Natural killer cell treated with Interleukin-12 subunit alpha and Interleukin-12 subunit beta and Interleukin-15 and Interleukin-18, amount 100 ng/mL, for 72 hours (primary cell): Measurements from ENCODE around the gene PPP1R9B. TPM values are rescaled to one million over a fixed set of nuclear protein-coding genes. Genes with fewer than 3 reads are reported as not detected.
A peak's percentile ranks its signal among the peaks of the same experiment; 100 is the strongest.

Experiments used
- ATAC-seq, 2 donors: fragments of 150-1000 bp; cut with Tn5 transposase in 1 of 2; sonication (Bioruptor Pico), chemical (Tn5 transposase) in 1 of 2; 2 replicates each; pipeline ENCODE4 v1.10.0; 2021
- DNase-seq: peaks from one replicate; pipeline ENCODE4 v3.0.0; 2022; ENCODE audit warnings: low spot score
- H3K27ac Mint-ChIP-seq, 2 donors: 1 replicate in 1 of 2; 2 replicates in 1 of 2; pipeline ENCODE4 v1.8.0; 2022; ENCODE audit warnings: mixed read lengths in 2 of 2, mild to moderate bottlenecking in 1 of 2, moderate library complexity in 1 of 2
- H3K27me3 Mint-ChIP-seq, 2 donors: 1 replicate in 1 of 2; 2 replicates in 1 of 2; pipeline ENCODE4 v1.8.0; 2022; ENCODE audit warnings: mixed read lengths in 2 of 2
- H3K36me3 Mint-ChIP-seq: one replicate; pipeline ENCODE4 v1.8.0; 2022; ENCODE audit warnings: mixed read lengths
- H3K4me1 Mint-ChIP-seq, 2 donors: 1 replicate in 1 of 2; 2 replicates in 1 of 2; pipeline ENCODE4 v1.8.0; 2022; ENCODE audit warnings: low read depth in 2 of 2, mixed read lengths in 2 of 2, mild to moderate bottlenecking in 1 of 2
- H3K4me3 Mint-ChIP-seq: one replicate; pipeline ENCODE4 v1.8.0; 2022; ENCODE audit warnings: mixed read lengths
- H3K9me3 Mint-ChIP-seq: 2 replicates; pipeline ENCODE4 v1.8.0; 2022; ENCODE audit warnings: mixed read lengths
- total RNA-seq, 2 donors: library from RNA; stranded (reverse); gene quantifications; one replicate each; pipeline ENCODE4 v1.2.3, GENCODE V29; 2022

Gene PPP1R9B
- total RNA-seq, 2 donors from 2014 or later = 96.0 to 110 TPM

DNA sequence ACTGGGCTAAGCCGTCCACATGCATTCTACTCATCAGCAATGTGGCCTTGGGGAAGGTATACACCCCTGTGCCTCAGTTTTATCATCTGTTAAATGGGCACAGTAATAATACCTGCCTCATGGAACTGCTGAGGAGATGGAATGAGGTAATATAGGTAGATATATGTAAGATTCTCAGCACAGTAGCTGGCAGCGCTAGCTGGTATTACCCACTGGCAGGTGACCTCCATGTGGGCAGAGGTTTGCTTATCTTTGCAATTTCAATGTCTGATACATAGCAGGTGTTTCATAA lies 14.2 kb upstream of the PPP1R9B start:
- Mint-ChIP-seq H3K27ac (no peak overlapping the region), H3K4me1 (peaks cover 30 to 33% of the 10 kb centered on the region in 2 donors), H3K9me3 (no peaks in the 10 kb centered on the region), H3K36me3 (no peaks in the 10 kb centered on the region), H3K4me3 (no peak overlapping the region), H3K27me3 (peaks cover 0 to 7% of the 10 kb centered on the region in 2 donors)
- ATAC-seq (no peak), DNase-seq (no peak)

DNA sequence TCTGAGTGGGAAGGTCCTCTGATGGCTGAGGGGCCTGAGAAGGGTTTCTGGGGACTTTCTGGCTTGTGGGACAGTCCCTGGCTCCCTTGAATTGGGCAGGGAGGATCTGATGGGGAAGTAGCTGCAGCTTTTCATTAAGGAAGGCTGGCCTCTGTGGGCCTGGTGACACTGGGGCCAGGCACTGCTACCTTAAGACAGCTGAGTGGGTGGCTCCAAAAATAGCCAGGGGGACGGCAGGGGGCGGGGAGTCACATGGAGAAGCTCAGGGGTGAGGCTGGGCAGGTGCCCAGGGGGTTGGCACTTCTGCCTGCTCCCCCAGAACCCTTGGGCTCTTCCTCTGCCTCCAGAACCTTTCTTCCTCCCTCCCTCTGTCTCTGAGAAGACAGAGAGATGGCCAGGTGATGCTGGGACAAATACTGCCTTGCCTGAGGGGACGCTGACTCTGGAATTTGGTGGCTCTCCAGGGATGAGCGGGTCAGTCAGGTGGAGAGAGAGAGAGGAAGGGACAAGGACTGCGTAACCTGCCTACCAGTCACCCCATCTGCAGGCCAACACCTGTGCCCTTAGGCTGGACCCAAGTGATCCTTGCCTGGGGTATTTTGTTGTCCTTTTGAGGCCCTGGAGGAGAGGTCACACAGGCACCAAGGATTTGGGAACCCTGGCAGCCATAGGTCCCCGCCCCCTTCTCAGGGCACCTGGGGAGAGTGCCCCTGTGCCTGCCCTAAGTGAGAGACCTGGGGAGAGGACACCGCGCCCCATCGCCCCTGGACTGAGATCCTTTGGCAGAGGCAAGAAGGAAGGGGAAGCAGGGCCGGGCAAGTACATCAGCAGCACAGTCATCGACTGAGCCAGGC lies 13.6 kb upstream of the PPP1R9B start:
- Mint-ChIP-seq H3K4me1 (peaks cover 25 to 27% of the 10 kb centered on the region in 2 donors), H3K4me3 (no peak overlapping the region), H3K36me3 (no peaks in the 10 kb centered on the region), H3K9me3 (no peaks in the 10 kb centered on the region), H3K27ac (peak overlapping the region in 1 of 2 donors; percentile 60), H3K27me3 (peaks cover 0 to 7% of the 10 kb centered on the region in 2 donors)
- DNase-seq (no peak), ATAC-seq (no peak)

DNA sequence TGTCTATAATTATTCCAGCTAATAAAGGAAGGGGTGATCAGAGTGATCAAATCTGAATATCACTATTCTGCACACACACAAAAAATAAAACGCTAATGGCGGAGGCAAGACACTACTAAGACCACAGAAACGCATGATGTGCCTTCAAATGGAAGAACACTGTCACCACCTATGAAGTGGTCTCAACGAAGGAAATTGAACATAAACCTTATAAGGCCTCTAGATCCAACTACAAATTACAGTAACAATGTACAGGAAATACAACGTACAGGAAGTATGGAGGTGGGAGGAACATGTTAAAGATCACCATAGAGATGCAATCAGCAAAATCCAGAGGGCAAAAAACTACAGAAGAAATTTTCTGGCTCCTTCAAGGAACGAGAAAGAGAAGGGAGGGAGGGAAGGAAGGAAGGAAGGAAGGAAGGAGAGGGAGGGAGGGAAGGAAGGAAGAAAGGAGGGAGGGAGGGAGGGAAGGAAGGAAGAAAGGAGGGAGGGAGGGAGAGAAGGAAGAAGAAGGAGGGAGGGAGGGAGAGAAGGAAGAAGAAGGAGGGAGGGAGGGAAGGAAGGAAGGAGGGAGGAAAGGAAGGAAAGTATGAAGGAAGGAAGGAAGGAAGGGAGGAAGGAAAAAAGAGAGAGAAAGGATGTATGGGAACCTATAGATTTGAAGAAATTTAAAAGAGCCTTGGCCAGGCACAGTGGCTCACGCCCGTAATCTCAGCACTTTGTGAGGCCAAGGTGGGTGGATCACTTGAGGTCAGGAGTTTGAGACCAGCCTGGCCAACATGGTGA lies 12.2 kb upstream of the PPP1R9B start:
- Mint-ChIP-seq H3K4me1 (peaks cover 28 to 31% of the 10 kb centered on the region in 2 donors), H3K27ac (peak overlapping the region; percentile 5 to 60), H3K27me3 (peaks cover 0 to 7% of the 10 kb centered on the region in 2 donors), H3K4me3 (no peak overlapping the region), H3K36me3 (no peaks in the 10 kb centered on the region), H3K9me3 (no peaks in the 10 kb centered on the region)
- DNase-seq = no peak
- ATAC-seq = no peak

DNA sequence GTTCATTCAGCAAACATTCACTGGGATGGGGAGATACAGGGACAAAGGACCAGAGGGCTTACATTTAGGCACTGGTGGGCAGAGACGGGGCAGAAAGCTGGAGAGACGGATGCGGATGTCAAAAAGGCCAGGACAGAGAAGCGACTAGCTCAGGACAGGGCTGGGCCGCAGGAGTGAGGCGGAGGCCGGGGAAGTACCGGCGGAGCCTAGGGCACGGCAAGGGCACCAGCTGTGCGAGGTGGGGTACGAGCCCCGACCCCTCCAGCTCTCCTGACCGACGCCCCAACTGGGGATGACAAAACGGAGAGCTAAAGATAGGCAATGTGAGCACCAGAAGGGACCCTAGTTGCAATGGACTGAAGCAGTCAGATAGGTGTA lies 11.4 kb upstream of the PPP1R9B start:
- Mint-ChIP-seq H3K4me3 (peak overlapping the region; percentile 85), H3K27ac (peak overlapping the region; percentile 70 to 81), H3K9me3 (no peaks in the 10 kb centered on the region), H3K36me3 (no peaks in the 10 kb centered on the region), H3K27me3 (peaks cover 0 to 7% of the 10 kb centered on the region in 2 donors), H3K4me1 (peaks cover 27 to 31% of the 10 kb centered on the region in 2 donors)
- DNase-seq (peak; percentile 28), ATAC-seq (no peak)

DNA sequence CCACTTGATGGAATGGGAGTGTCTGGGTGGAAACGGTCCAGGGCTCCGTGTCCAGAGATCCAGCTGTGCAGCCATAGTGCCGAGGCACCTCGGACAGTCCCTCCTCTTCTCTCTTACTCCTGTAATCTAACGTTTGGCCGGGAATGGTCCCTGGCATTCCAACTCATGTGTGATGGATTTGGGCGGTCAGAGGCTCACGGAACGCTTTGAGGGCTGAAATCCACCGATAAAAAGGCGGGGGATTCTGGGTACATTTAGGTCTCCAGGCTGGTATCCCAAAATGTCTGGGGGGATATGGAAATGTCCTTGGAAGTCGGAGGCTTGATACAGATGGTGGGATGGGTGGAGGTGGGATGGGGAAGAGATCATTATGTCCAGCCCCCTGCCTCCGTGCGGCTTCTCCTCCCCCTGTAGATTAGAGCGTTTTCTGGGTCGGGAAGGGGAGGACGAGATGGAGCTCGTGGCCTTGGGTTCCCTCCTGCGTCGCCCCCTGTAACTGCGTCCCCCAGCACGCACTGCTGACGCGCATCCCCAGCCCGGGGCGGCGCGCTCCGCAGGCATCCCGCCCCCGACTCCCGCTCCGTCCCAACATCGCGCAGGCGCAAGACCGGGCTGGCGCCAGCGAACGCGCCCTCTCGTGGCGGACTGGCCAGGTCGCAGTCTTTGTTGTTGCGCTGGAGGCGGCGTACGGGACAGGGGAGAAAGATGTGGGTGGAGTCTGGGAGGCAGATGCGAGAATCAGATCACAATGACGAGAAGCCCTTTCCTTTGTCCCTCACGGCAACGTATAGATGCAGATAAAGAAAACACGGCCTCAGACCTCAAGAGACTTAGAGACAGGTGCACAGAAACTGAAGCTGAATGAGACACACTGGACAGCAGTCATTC lies 10.8 kb upstream of the PPP1R9B start:
- Mint-ChIP-seq H3K9me3 (no peaks in the 10 kb centered on the region), H3K27me3 (peaks cover 0 to 7% of the 10 kb centered on the region in 2 donors), H3K4me3 (peak overlapping the region; percentile 85), H3K4me1 (peaks cover 26 to 31% of the 10 kb centered on the region in 2 donors), H3K27ac (peak overlapping the region; percentile 70 to 81), H3K36me3 (no peaks in the 10 kb centered on the region)
- peak; percentile 94 for DNase-seq
- ATAC-seq = peak; percentile 98

DNA sequence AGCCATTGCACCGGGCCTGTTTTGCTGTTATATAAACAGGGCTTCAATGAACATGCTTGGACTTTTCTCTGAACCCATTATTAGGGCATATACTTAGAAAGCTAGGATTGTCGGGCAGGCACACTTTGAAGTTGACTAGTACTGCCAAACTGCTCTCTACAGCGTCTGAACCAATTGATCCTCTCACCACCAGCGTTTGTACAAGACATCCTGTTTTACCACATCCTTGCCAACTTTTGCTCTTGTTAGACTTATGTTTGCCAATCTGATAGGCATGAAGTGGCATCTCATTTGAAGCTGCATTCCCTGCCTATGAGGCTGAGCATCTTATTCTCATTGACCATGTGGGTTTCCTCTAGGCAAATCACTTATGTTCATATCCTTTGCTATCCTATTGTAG lies 7.4 kb upstream of the PPP1R9B start:
- Mint-ChIP-seq H3K4me3 (no peak overlapping the region), H3K27me3 (peaks cover 0 to 7% of the 10 kb centered on the region in 2 donors), H3K36me3 (no peaks in the 10 kb centered on the region), H3K9me3 (no peaks in the 10 kb centered on the region), H3K27ac (no peak overlapping the region), H3K4me1 (peaks cover 26 to 31% of the 10 kb centered on the region in 2 donors)
- ATAC-seq (no peak), DNase-seq (no peak)

DNA sequence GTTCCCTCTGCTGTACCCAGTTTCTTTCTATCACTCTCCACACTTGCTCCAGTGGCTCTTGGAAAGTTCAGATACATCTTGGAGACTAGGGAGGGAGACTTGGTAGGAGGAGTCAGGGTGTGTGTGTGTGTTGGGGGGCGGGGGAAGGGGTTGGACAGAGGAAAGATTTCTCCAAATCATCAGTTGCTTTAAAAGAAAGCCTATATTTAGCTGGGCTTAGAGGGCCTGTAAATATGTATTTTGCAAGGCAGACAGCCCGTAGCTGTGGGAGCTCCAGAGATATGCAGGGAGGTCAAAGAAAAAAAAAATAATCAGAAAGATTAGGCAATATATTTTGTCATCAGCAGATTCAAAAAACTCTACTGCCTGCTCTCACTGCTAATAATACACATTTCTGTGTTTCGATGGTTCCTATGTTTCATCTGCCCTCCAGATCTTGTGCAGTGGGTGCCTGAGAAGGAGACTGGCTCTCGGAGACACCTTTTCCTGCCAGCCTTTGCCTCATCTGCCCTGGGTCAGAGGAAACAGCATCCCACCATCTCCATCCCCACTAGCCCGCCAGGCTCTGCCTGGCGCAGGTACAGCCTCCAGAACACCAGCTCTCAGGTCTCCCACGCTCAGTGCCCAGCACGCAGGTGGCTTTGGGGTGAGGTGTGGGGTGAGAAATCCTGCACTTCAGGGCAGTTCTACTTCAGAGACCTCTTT lies 4.8 kb upstream of the PPP1R9B start:
- no peaks in the 10 kb centered on the region for H3K9me3 Mint-ChIP-seq
- no peak overlapping the region for H3K4me3 Mint-ChIP-seq
- DNase-seq (no peak), ATAC-seq (no peak)
- H3K27ac Mint-ChIP-seq = peak overlapping the region in 1 of 2 donors; percentile 27
- no peaks in the 10 kb centered on the region for H3K36me3 Mint-ChIP-seq
- no peaks in the 10 kb centered on the region for H3K27me3 Mint-ChIP-seq
- peaks cover 13 to 14% of the 10 kb centered on the region in 2 donors for H3K4me1 Mint-ChIP-seq

DNA sequence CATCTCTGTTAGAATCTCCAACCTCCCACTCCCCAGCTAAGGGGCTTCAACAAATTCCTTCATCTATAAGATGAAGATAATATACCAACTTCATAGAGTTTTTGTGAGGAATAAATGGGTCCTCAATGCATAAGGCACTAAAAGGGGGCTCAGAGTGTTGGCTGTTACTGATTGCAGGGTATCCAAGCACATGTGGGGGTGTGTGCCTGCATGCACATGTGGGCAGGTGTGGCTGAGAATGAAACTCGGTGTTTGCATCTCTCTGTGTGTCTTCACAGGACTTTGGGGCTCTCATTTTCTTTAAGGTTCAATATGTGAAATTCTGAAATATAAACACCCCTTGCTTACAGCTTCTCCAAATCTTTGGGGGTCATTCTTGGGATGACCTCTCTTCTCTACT lies 4.1 kb upstream of the PPP1R9B start:
- Mint-ChIP-seq H3K27me3 (no peaks in the 10 kb centered on the region), H3K4me1 (peaks cover 13 to 14% of the 10 kb centered on the region in 2 donors), H3K36me3 (no peaks in the 10 kb centered on the region), H3K27ac (peak overlapping the region in 1 of 2 donors; percentile 27), H3K9me3 (no peaks in the 10 kb centered on the region), H3K4me3 (no peak overlapping the region)
- ATAC-seq = no peak
- DNase-seq = no peak

DNA sequence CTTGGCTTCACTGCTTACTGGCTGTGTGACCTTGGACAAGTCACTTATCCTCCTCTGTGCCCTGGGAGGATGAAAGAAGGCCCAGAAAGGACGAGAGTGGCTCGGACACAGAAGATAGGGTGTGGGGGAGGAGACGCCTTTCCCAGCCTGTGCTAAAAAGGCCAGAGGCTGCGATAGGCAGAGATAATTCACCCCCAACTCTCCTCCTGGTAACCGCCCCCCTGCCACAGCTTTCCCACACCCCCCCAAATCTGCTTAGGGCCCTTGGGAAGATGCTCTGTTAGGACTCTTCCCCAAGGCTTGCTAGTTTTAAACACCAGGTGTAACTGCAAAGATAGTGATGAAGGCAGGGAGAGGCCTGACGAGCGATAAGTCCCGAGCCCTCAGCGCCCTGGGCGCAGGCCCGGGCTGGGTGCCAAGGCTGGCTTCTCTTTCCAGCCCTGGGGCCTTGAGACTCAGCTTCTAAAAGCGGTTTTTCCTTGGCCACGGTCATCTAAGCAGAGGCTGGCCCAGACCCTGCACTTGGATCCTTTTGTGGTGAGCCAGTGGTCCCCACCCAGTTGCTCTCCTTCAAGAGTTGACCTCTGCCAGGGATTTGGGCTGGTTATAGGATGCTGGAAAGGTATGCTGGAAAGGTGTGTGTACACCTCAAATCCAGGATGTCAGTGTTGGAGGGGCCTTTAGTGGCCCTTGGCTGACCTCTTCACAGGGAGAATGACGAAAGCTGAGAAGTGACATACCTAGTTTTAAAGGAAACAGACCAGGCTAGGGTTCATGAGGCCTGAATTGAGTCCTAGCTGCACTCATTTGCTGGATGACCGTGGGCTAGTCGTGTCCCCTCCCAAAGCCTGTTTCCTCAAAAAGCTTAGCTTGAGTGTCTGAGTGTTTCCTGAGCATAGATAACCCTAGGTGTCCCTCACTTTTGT lies 3.4 kb upstream of the PPP1R9B start:
- Mint-ChIP-seq H3K9me3 (no peaks in the 10 kb centered on the region), H3K4me1 (peaks cover 13 to 14% of the 10 kb centered on the region in 2 donors), H3K27me3 (no peaks in the 10 kb centered on the region), H3K27ac (peak overlapping the region in 1 of 2 donors; percentile 27), H3K4me3 (no peak overlapping the region), H3K36me3 (no peaks in the 10 kb centered on the region)
- ATAC-seq (no peak), DNase-seq (no peak)

DNA sequence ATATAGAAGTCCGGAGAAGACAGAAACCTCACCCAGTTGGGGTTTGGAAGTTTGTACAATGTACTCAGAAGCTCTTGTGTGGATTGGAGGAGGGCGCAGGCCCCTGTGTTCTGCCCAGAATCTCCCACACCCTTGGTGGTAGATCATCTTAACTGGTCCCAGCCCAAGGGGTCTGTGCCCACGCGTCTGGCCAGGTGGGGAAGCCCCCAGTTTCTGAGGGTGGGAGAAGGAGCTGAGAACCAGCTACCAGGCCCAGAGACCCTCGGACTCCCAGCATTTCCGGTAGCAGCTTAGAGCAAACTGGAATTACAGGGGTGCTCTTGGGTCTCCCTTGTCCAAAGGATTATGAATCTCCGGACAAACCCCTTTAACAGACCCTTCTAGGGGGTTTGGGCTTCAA lies 2.3 kb upstream of the PPP1R9B start:
- Mint-ChIP-seq H3K27ac (peak overlapping the region in 1 of 2 donors; percentile 85), H3K36me3 (no peaks in the 10 kb centered on the region), H3K4me3 (no peak overlapping the region), H3K4me1 (peaks cover 5 to 8% of the 10 kb centered on the region in 2 donors), H3K9me3 (no peaks in the 10 kb centered on the region), H3K27me3 (no peaks in the 10 kb centered on the region)
- no peak for ATAC-seq
- no peak for DNase-seq

DNA sequence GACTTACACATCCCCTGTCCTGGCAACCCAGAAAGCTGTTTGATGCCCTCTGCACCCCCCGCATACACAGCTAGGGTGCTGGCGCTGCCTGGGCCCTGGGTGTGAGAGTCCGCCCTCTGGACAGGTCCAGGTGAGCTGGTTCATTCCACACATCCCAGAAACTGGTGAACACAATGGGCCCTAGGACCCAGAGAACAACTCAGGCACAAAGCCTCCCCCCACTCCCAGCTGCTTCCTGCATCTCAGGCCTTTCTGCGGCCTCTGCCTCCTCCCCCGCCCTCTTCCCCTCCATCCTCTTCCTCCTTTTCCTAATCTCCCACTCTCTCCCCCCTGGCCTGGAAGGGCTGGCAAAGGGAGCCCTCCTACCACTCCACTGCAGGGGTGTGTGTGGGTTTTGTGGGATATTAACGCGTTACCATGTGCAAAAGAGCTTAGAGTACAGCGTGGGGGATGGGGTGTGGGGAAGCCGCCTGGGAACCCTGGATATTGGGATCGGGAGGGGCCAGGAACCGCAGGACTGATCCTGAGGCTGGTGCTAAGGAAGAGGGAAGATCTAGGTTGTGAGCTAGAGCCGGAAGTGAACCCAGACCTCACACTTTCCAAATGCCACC lies 1.6 kb upstream of the PPP1R9B start:
- H3K4me3 Mint-ChIP-seq = peak overlapping the region; percentile 97
- H3K4me1 Mint-ChIP-seq = peaks cover 11 to 12% of the 10 kb centered on the region in 2 donors

More for the DNA sequence above, 1.6 kb upstream of the PPP1R9B start:
- no peaks in the 10 kb centered on the region for H3K9me3 Mint-ChIP-seq
- H3K36me3 Mint-ChIP-seq = peaks cover 5% of the 10 kb centered on the region
- DNase-seq (no peak), ATAC-seq (peak; percentile 7 to 35)
- H3K27ac Mint-ChIP-seq = peak overlapping the region; percentile 85 to 88
- H3K27me3 Mint-ChIP-seq = no peaks in the 10 kb centered on the region
